ENCODE results near the gene PRAMEF13. TPM values are rescaled to one million over a fixed set of nuclear protein-coding genes. Genes with fewer than 3 reads are reported as not detected.
"Not testable (repeated sequence)": the region's sequence is repeated elsewhere in the genome, so short reads cannot be mapped to it uniquely, and the experiment has no call there.

The PRAMEF13 gene
- polyA plus RNA-seq, 3 donors from 2014 or later = not detected

DNA sequence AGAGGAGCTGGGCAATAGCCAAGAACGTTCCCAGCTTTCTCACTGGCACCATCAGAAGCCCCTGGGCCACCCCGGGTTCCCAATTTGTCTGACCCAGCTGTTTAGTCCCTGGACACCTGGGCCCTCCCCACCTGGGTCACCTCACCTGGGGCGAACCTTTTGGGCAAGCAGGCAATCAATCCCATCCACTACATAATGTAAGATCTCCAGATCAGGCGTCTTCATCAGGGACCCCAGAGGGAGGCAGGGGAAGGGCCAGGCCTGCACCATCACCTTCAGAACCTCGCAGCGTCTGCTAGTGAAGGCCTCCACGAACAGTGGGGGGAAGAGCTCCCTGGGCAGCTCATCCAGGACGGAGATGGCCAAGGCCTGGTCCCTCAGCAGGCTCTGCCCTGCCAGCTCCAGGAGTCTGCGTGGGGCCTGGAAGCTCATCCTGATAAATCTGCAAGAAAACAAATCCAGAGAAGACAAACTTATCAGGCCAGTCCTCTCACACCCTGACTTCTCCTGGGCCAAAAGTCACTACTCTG is 24.5 kb upstream of the PRAMEF13 start, which contains the start of gene PRAMEF18:
PRAMEF18 (minus strand) TSS at position 480 of the 530 bp plus-strand sequence; CDS start at position 432, 48 bp downstream.
- DNase-seq; H3K4me3 Mint-ChIP-seq; H3K36me3 Mint-ChIP-seq; H3K27ac Mint-ChIP-seq; H3K9me3 Mint-ChIP-seq; H3K4me1 Mint-ChIP-seq; H3K27me3 Mint-ChIP-seq (ENCODE audit: low read depth in 3 of 3): not testable (repeated sequence)

DNA sequence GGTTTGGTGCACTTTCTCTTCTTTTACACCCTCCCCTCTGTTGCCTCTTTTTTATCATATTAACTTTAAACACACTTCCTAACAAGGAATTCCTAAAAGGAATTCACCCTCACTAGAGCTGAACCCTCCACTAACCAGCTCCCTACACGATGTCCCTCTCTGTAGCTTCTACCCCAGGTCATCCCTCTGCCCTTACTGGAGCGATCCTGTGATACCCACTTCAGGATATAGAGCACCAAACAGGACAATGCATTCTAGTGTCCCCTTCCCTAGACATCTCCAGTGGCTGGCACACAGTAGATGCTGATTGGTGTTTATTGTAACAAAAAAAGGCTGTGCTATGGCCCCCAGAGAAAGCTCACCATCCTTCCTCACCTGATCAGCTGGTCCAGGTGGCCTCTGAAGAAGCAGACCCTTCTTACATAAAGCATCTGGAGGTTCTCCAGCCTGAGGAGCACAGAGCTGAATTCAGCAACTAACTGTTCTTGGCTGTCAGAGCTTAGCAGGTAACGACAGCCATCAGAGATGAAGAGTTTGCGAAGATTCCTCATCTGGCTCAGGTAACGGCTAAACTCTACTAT is 23.4 kb upstream of the PRAMEF13 start:
- Mint-ChIP-seq H3K9me3 (no peaks in the 10 kb centered on the region), H3K27me3 (ENCODE audit: low read depth in 3 of 3) (peaks cover 0 to 2% (median 2%) of the 10 kb centered on the region in 3 donors), H3K36me3 (no peaks in the 10 kb centered on the region), H3K4me1 (no peaks in the 10 kb centered on the region), H3K4me3 (no peak overlapping the region), H3K27ac (no peak overlapping the region)
- no peak for DNase-seq

- not testable (repeated sequence) for H3K4me1 Mint-ChIP-seq; H3K27me3 Mint-ChIP-seq (ENCODE audit: low read depth in 3 of 3); H3K36me3 Mint-ChIP-seq; H3K4me3 Mint-ChIP-seq; H3K9me3 Mint-ChIP-seq; H3K27ac Mint-ChIP-seq; DNase-seq
These were observed 21.6 kb upstream of the PRAMEF13 start for GRCh38 chr1:13222788-13223187.

DNA sequence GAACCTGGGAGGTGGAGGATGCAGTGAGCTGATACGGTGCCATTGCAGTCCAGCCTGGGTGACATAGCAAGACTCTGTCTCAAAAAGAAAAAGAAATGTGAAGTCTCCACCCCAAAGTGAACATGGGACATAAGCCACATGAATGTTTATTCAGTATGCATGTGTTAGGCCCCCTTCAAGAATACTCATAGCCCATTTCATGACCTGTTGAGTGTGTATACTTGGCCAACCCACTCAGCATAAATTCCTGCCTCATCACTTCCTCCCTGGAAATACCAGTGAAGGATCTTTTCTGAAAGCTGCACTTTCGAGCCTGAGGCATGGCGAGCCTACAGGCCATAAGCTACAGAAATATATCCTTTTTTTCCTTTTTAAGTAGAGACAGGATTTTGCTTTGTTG is 18.0 kb upstream of the PRAMEF13 start:
- H3K4me1 Mint-ChIP-seq; H3K36me3 Mint-ChIP-seq; H3K4me3 Mint-ChIP-seq; H3K27ac Mint-ChIP-seq; H3K27me3 Mint-ChIP-seq (ENCODE audit: low read depth in 3 of 3); H3K9me3 Mint-ChIP-seq; DNase-seq: not testable (repeated sequence)

GRCh38 chr1:13216619-13217018 is 15.4 kb upstream of the PRAMEF13 start:
- H3K9me3 Mint-ChIP-seq; H3K27ac Mint-ChIP-seq; DNase-seq; H3K4me3 Mint-ChIP-seq; H3K4me1 Mint-ChIP-seq; H3K36me3 Mint-ChIP-seq; H3K27me3 Mint-ChIP-seq (ENCODE audit: low read depth in 3 of 3): not testable (repeated sequence)

DNA sequence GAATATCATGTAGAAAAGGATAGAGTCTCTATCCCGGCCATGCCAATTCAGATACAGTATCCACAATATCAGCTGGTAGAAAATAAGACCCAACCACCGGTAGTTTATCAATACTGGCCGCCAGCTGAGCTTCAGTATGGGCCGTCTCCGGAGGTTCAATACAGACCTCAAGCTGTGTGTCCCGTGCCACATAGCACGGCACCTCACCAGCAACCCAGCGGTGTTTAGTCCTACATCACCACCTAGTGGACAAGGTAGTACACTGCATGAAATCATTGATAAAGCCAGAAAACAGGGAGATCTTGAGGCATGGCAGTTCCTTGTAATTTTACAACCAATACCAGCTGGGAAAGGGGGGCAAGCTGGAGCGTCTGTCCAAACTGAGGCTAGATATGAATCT is 7.5 kb upstream of the PRAMEF13 start:
- H3K4me1 Mint-ChIP-seq; H3K27me3 Mint-ChIP-seq (ENCODE audit: low read depth in 3 of 3); H3K4me3 Mint-ChIP-seq; H3K36me3 Mint-ChIP-seq; DNase-seq; H3K9me3 Mint-ChIP-seq; H3K27ac Mint-ChIP-seq: not testable (repeated sequence)

- not testable (repeated sequence) for H3K4me1 Mint-ChIP-seq; H3K27me3 Mint-ChIP-seq (ENCODE audit: low read depth in 3 of 3); DNase-seq; H3K9me3 Mint-ChIP-seq; H3K4me3 Mint-ChIP-seq; H3K36me3 Mint-ChIP-seq; H3K27ac Mint-ChIP-seq
These were observed 29.7 kb downstream of the PRAMEF13 start, which contains the start of gene PRAMEF9 for GRCh38 chr1:13171548-13171947. Gene PRAMEF9, plus strand, starts transcription at chr1:13171848. Its CDS starts 3,433 bp downstream, at chr1:13175281.

GRCh38 chr1:13165531-13165930 is 35.7 kb downstream of the PRAMEF13 start, which contains the start of gene HNRNPCL4:
Gene HNRNPCL4, minus strand, starts transcription at chr1:13165631. Its CDS starts 164 bp downstream, at chr1:13165467.
- H3K4me1 Mint-ChIP-seq; DNase-seq; H3K27ac Mint-ChIP-seq; H3K9me3 Mint-ChIP-seq; H3K36me3 Mint-ChIP-seq; H3K27me3 Mint-ChIP-seq (ENCODE audit: low read depth in 3 of 3); H3K4me3 Mint-ChIP-seq: not testable (repeated sequence)

GRCh38 chr1:13155909-13156308 is 45.3 kb downstream of the PRAMEF13 start, which contains the start of gene PRAMEF26:
Gene PRAMEF26, minus strand, starts transcription at chr1:13156009. Its CDS starts 2,914 bp downstream, at chr1:13153095.
- not testable (repeated sequence) for H3K36me3 Mint-ChIP-seq; H3K9me3 Mint-ChIP-seq; H3K27me3 Mint-ChIP-seq (ENCODE audit: low read depth in 3 of 3); H3K4me3 Mint-ChIP-seq; H3K27ac Mint-ChIP-seq; DNase-seq; H3K4me1 Mint-ChIP-seq

Other genes with a start within 250 kb of the PRAMEF13 start
- not detected for gene PRAMEF27, start 144.8 kb downstream of the PRAMEF13 start, polyA plus RNA-seq
- gene HNRNPCL3, start 140.6 kb downstream of the PRAMEF13 start, polyA plus RNA-seq = not detected
- gene PRAMEF25, start 130.6 kb downstream of the PRAMEF13 start, polyA plus RNA-seq = not detected
- gene HNRNPCL2, start 84.6 kb downstream of the PRAMEF13 start, polyA plus RNA-seq = not detected
- not detected for gene PRAMEF26, start 45.4 kb downstream of the PRAMEF13 start, polyA plus RNA-seq
- not detected for gene HNRNPCL4, start 35.8 kb downstream of the PRAMEF13 start, polyA plus RNA-seq
- gene PRAMEF9, start 29.6 kb downstream of the PRAMEF13 start, polyA plus RNA-seq = not detected
- not detected for gene PRAMEF18, start 24.7 kb upstream of the PRAMEF13 start, polyA plus RNA-seq
- not detected for gene PRAMEF5, start 52.8 kb upstream of the PRAMEF13 start, polyA plus RNA-seq
- gene PRAMEF8, start 83.7 kb upstream of the PRAMEF13 start, polyA plus RNA-seq = not detected
- gene PRAMEF33, start 102.1 kb upstream of the PRAMEF13 start, polyA plus RNA-seq = not detected
- gene PRAMEF15, start 114.2 kb upstream of the PRAMEF13 start, polyA plus RNA-seq = not detected
- not detected for gene PRAMEF14, start 145.7 kb upstream of the PRAMEF13 start, polyA plus RNA-seq
- gene PRAMEF19, start 170.5 kb upstream of the PRAMEF13 start, polyA plus RNA-seq = not detected
- gene PRAMEF17, start 188.2 kb upstream of the PRAMEF13 start, polyA plus RNA-seq = not detected
- gene PRAMEF20, start 209.0 kb upstream of the PRAMEF13 start, polyA plus RNA-seq = not detected

Data from immature natural killer cell (primary cell).